Measurements from ENCODE around the gene CSGALNACT2. TPM values are rescaled to one million over a fixed set of nuclear protein-coding genes. Genes with fewer than 3 reads are reported as not detected.
"Not testable (repeated sequence)": the region's sequence is repeated elsewhere in the genome, so short reads cannot be mapped to it uniquely, and the experiment has no call there.

Gene CSGALNACT2
- total RNA-seq, 1 donor from 2014 or later, result 14.8 TPM

- no peak overlapping the region for H3K4me3 Mint-ChIP-seq
- H3K27me3 Mint-ChIP-seq (ENCODE audit: low read depth), result no peaks in the 10 kb centered on the region
- H3K9me3 Mint-ChIP-seq, result peaks cover 15% of the 10 kb centered on the region
- no peak for TF ChIP-seq CTCF (IDR thresholded peaks at IDR 0.05; ENCODE audit: unreplicated experiment)
- no peak for DNase-seq (ENCODE audit: low spot score in 2 of 2, unreplicated experiment in 2 of 2)
- no peaks in the 10 kb centered on the region for H3K4me1 Mint-ChIP-seq
- no peak overlapping the region for H3K27ac Mint-ChIP-seq
- peaks cover 37% of the 10 kb centered on the region for H3K36me3 Mint-ChIP-seq
These were observed 36.7 kb downstream of the CSGALNACT2 start for GRCh38 chr10:43174969-43175368.

GRCh38 chr10:43176271-43176670 lies 38.0 kb downstream of the CSGALNACT2 start:
- no peak for DNase-seq (ENCODE audit: low spot score in 2 of 2, unreplicated experiment in 2 of 2)
- no peak for TF ChIP-seq CTCF (IDR thresholded peaks at IDR 0.05; ENCODE audit: unreplicated experiment)
- Mint-ChIP-seq H3K27ac (no peak overlapping the region), H3K4me1 (no peaks in the 10 kb centered on the region), H3K4me3 (no peak overlapping the region), H3K9me3 (peaks cover 15% of the 10 kb centered on the region), H3K36me3 (peaks cover 43% of the 10 kb centered on the region), H3K27me3 (ENCODE audit: low read depth) (no peaks in the 10 kb centered on the region)

- Mint-ChIP-seq H3K9me3 (peaks cover 15% of the 10 kb centered on the region), H3K27me3 (ENCODE audit: low read depth) (no peaks in the 10 kb centered on the region), H3K27ac (no peak overlapping the region), H3K4me1 (no peaks in the 10 kb centered on the region), H3K4me3 (no peak overlapping the region), H3K36me3 (peaks cover 51% of the 10 kb centered on the region)
- DNase-seq (ENCODE audit: low spot score in 2 of 2, unreplicated experiment in 2 of 2), result no peak
- no peak for TF ChIP-seq CTCF (IDR thresholded peaks at IDR 0.05; ENCODE audit: unreplicated experiment)
These were observed 39.4 kb downstream of the CSGALNACT2 start for GRCh38 chr10:43177595-43177994.

GRCh38 chr10:43181146-43181545 lies 42.9 kb downstream of the CSGALNACT2 start:
- no peak overlapping the region for H3K27ac Mint-ChIP-seq
- peaks cover 15% of the 10 kb centered on the region for H3K9me3 Mint-ChIP-seq
- DNase-seq (ENCODE audit: low spot score in 2 of 2, unreplicated experiment in 2 of 2), result no peak
- H3K4me3 Mint-ChIP-seq, result no peak overlapping the region
- peaks cover 64% of the 10 kb centered on the region for H3K36me3 Mint-ChIP-seq
- TF ChIP-seq CTCF (IDR thresholded peaks at IDR 0.05; ENCODE audit: unreplicated experiment), result no peak
- no peaks in the 10 kb centered on the region for H3K4me1 Mint-ChIP-seq
- no peaks in the 10 kb centered on the region for H3K27me3 Mint-ChIP-seq (ENCODE audit: low read depth)

GRCh38 chr10:43183764-43184163 lies 45.5 kb downstream of the CSGALNACT2 start:
- not testable (repeated sequence) for H3K27me3 Mint-ChIP-seq (ENCODE audit: low read depth); H3K27ac Mint-ChIP-seq
- H3K36me3 Mint-ChIP-seq, result peaks cover 58% of the 10 kb centered on the region

GRCh38 chr10:43186150-43186549 lies 47.9 kb downstream of the CSGALNACT2 start:
- no peak for DNase-seq (ENCODE audit: low spot score in 2 of 2, unreplicated experiment in 2 of 2)
- Mint-ChIP-seq H3K27me3 (ENCODE audit: low read depth) (no peaks in the 10 kb centered on the region), H3K27ac (no peak overlapping the region), H3K4me3 (no peak overlapping the region), H3K36me3 (peaks cover 38% of the 10 kb centered on the region), H3K4me1 (no peaks in the 10 kb centered on the region), H3K9me3 (no peaks in the 10 kb centered on the region)
- TF ChIP-seq CTCF (IDR thresholded peaks at IDR 0.05; ENCODE audit: unreplicated experiment), result no peak

More at GRCh38 chr10:43183764-43184163, 45.5 kb downstream of the CSGALNACT2 start:
- H3K4me3 Mint-ChIP-seq; H3K9me3 Mint-ChIP-seq; DNase-seq (ENCODE audit: low spot score in 2 of 2, unreplicated experiment in 2 of 2); H3K4me1 Mint-ChIP-seq: not testable (repeated sequence)
